Heart right ventricle (tissue), 16 donors: ENCODE results near the gene DGKD. TPM values are rescaled to one million over a fixed set of nuclear protein-coding genes. Genes with fewer than 3 reads are reported as not detected.
A peak's percentile ranks its signal among the peaks of the same experiment; 100 is the strongest.

Experiments used
- ATAC-seq, 8 donors: fragments of 200-7000 bp; cut with Tn5 transposase; one replicate each; pipeline ENCODE4 v1.9.1; 2020; ENCODE audit warnings: mild to moderate bottlenecking in 8 of 8, moderate library complexity in 8 of 8, moderate number of reproducible peaks in 1 of 8
- DNase-seq, 2 donors: peaks; one replicate each; pipeline ENCODE4 v3.0.0-alpha.2; 2020
- H3K27ac ChIP-seq, 10 donors: fragments of 200-600 bp; sonication (generic) in 2 of 10; one replicate each; pipeline versions ENCODE4 v1.5.0 to v1.8.0; 2020 to 2022; ENCODE audit warnings: mild to moderate bottlenecking in 3 of 10
- H3K27me3 ChIP-seq, 7 donors: fragments of 200-600 bp; one replicate each; pipeline ENCODE4 v1.8.0; 2021 to 2022; ENCODE audit warnings: mild to moderate bottlenecking in 2 of 7
- H3K36me3 ChIP-seq, 9 donors: fragments of 200-600 bp; sonication (generic) in 1 of 9; one replicate each; pipeline versions ENCODE4 v1.5.0 to v1.8.0; 2020 to 2022; ENCODE audit warnings: mild to moderate bottlenecking in 2 of 9
- H3K4me1 ChIP-seq, 9 donors: fragments of 200-600 bp; sonication (generic) in 1 of 9; one replicate each; pipeline versions ENCODE4 v1.5.0 to v1.8.0; 2020 to 2022; ENCODE audit warnings: mild to moderate bottlenecking in 4 of 9
- H3K4me3 ChIP-seq, 10 donors: fragments of 200-600 bp; sonication (generic) in 2 of 10; one replicate each; pipeline versions ENCODE4 v1.5.0 to v1.8.0; 2020 to 2022; ENCODE audit warnings: mild to moderate bottlenecking in 7 of 10, moderate library complexity in 2 of 10
- H3K9me3 ChIP-seq, 11 donors: fragments of 200-600 bp in 10 of 11; sonication (generic) in 2 of 11; one replicate each; pipeline versions ENCODE4 v1.5.0 to v1.8.0; 2013 to 2022; ENCODE audit warnings: mild to moderate bottlenecking in 2 of 11, control low read depth in 1 of 11, moderate library complexity in 1 of 11
- WGBS, 2 donors: extraction: QIAGEN DNeasy Blood & Tissue Kit; methylation state at CpG; one replicate each; pipeline ENCODE4 v1.1.7; 2013; ENCODE audit warnings: inconsistent platforms in 1 of 2; 5-methylcytosine and 5-hydroxymethylcytosine counted together
- intact Hi-C, 10 donors: fragments of 100-400 bp; cut with DNase I; formaldehyde crosslinking; loops; one replicate each; pipeline versions ENCODE4 v1.11.1 to v1.14.2; 2022
- polyA plus RNA-seq, 2 donors: library from polyadenylated mRNA; stranded (reverse); fragments of 200-250 nt; gene quantifications; one replicate each; pipeline ENCODE4 v1.2.3, GENCODE V29; 2013
- total RNA-seq, 10 donors: library from RNA; stranded (reverse); fragmentation: NEBNext Ultra II Directional in 3 of 10; extraction: Animal tissue kit (Norgen Biotek cat#: 25700) in 3 of 10; gene quantifications; one replicate each; pipeline versions ENCODE4 v1.2.1 to v1.2.4, GENCODE V29; 2021 to 2023
- TF ChIP-seq, protein P1 (sequence below), 9 donors: fragments of 200-600 bp; sonication (generic) in 2 of 9; IDR thresholded peaks; one replicate each; pipeline versions ENCODE4 v1.5.0 to v1.8.0; 2021 to 2022; ENCODE audit warnings: antibody characterized with exemption in 9 of 9, mild to moderate bottlenecking in 5 of 9, moderate library complexity in 1 of 9
- donor health status: Arrhythmogenic right ventricular cardiomyopathy.
- donor health status: ischemic (EF 13 %, LVEDD 7.1; RV severe dilation, severe dysfunction).
- donor health status: healthy with polysubstance abuse.
- donor health status: DM: no; HTN: yes; CAD: no.
- donor health status: DM: no; HTN: no; CAD: no.
- donor health status: ischemic (EF 25% LVEDD 6.9; RV normal size, moderate dysfunction).
- donor health status: ischemic (EF 25% LVEDD 5.7; RV mildly dilated, moderate dysfunction).
- donor health status: healthy.
- donor health status: DM: yes; HTN: yes; CAD: no.
- donor health status: Ischemic cardiomyopathy.
- donor health status: ischemic (EF 35%, LVEDD 5.7; RV mildly dilated, moderate dysfunction).
- donor health status: nonischemic (EF 11% LVEDD 7.7; RV severe dilation, severe dysfunction).
- donor health status: DM: yes; HTN: yes; CAD: no.
- donor health status: PGD.
- donor health status: ischemic (EF 29% LVEDD 5.4; RV normal size, mild dysfunction).
- donor health status: nonischemic (EF 23%, LVEDD 6.1; RV moderate dilation, normal function).

DGKD gene
- total and polyA plus RNA-seq, 12 donors: 26.8 to 79.5 (median 44.7) TPM

GRCh38 chr2:233422050-233422639 is 67.9 kb downstream of the DGKD start:
- ATAC-seq (peak in 1 of 8 donors; percentile 1), DNase-seq (no peak)
- Histone ChIP-seq H3K36me3 (peaks cover 0 to 3% (median 0%) of the 10 kb centered on the region in 9 donors), H3K4me1 (peaks cover 11 to 92% (median 59%) of the 10 kb centered on the region in 9 donors), H3K4me3 (no peak overlapping the region), H3K27me3 (no peaks in the 10 kb centered on the region), H3K9me3 (peaks cover 0 to 11% (median 0%) of the 10 kb centered on the region in 11 donors), H3K27ac (peak overlapping the region in 6 of 10 donors; percentile 90 to 94 (median 92))
- TF ChIP-seq, protein P1, sequence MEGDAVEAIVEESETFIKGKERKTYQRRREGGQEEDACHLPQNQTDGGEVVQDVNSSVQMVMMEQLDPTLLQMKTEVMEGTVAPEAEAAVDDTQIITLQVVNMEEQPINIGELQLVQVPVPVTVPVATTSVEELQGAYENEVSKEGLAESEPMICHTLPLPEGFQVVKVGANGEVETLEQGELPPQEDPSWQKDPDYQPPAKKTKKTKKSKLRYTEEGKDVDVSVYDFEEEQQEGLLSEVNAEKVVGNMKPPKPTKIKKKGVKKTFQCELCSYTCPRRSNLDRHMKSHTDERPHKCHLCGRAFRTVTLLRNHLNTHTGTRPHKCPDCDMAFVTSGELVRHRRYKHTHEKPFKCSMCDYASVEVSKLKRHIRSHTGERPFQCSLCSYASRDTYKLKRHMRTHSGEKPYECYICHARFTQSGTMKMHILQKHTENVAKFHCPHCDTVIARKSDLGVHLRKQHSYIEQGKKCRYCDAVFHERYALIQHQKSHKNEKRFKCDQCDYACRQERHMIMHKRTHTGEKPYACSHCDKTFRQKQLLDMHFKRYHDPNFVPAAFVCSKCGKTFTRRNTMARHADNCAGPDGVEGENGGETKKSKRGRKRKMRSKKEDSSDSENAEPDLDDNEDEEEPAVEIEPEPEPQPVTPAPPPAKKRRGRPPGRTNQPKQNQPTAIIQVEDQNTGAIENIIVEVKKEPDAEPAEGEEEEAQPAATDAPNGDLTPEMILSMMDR (IDR thresholded peaks at IDR 0.05): no peak
- intact Hi-C loops: no loop called here
- WGBS, 2 donors: 80 to 84% methylated on average over 13 of the region's 13 CpGs

DNA sequence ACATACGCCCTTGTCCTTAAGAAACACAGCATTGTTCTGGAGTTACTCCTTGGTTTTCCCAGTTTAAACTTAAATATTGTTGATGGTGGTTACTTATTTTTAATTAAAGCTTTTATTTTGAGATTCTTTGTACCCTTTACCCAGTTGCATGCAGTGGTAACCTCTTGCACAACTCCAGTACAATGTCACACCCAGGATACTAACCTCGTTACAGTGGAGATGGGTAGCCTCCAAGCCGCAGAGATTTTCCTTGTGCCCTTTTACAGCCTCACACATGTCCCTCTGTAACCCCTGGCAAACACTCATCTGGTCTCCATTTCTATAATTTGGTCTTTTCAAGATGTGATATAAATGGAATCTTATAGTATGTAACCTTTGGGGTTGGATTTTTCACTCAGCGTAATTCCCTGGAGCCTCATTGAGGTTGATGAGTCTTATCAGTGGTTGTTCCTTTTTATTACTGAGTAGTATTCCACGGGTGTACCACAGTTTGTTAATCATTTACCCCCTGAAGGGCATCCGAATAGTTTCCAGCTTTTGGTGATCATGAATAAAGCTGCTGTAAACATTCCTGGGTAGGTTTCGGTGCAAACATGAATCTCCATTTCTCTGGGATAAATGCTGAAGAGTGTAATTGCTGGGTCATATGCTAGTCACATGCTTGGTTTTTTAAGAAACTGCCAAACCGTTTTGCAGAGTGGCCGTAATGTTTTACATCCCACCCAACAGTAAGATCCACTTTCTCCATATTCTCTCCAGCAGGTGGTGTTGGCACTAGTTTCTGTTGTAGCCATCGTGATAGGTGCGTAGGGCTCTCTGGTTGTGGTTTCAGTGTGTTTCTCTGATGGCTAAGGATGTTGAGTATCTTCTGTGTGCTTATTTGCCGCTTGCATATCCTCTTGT is 68.6 kb downstream of the DGKD start:
- TF ChIP-seq, protein P1 (IDR thresholded peaks at IDR 0.05): no peak
- H3K27me3 ChIP-seq: no peaks in the 10 kb centered on the region
- H3K4me3 ChIP-seq: no peak overlapping the region
- H3K36me3 ChIP-seq: peaks cover 0 to 3% (median 0%) of the 10 kb centered on the region in 9 donors
- H3K9me3 ChIP-seq: peaks cover 0 to 11% (median 0%) of the 10 kb centered on the region in 11 donors
- H3K4me1 ChIP-seq: peaks cover 11 to 96% (median 56%) of the 10 kb centered on the region in 9 donors
- 93 to 94% methylated on average over 12 of the region's 12 CpGs for WGBS, 2 donors
- H3K27ac ChIP-seq: peak overlapping the region in 4 of 10 donors; percentile 90 to 94 (median 92)
- DNase-seq (peak in 1 of 2 donors; percentile 1), ATAC-seq (no peak)
- intact Hi-C loops: no loop called here

GRCh38 chr2:233423552-233423860 is 69.2 kb downstream of the DGKD start:
- peaks cover 0 to 11% (median 0%) of the 10 kb centered on the region in 11 donors for H3K9me3 ChIP-seq
- DNase-seq (no peak), ATAC-seq (no peak)
- peaks cover 9 to 96% (median 55%) of the 10 kb centered on the region in 9 donors for H3K4me1 ChIP-seq
- intact Hi-C loops: no loop called here
- peak overlapping the region in 5 of 10 donors; percentile 22 to 66 (median 52) for H3K27ac ChIP-seq
- H3K4me3 ChIP-seq: no peak overlapping the region
- H3K36me3 ChIP-seq: peaks cover 0 to 3% (median 0%) of the 10 kb centered on the region in 9 donors
- WGBS, 2 donors: 96 to 98% methylated on average over 6 of the region's 6 CpGs
- H3K27me3 ChIP-seq: no peaks in the 10 kb centered on the region
- TF ChIP-seq, protein P1 (IDR thresholded peaks at IDR 0.05): no peak

DNA sequence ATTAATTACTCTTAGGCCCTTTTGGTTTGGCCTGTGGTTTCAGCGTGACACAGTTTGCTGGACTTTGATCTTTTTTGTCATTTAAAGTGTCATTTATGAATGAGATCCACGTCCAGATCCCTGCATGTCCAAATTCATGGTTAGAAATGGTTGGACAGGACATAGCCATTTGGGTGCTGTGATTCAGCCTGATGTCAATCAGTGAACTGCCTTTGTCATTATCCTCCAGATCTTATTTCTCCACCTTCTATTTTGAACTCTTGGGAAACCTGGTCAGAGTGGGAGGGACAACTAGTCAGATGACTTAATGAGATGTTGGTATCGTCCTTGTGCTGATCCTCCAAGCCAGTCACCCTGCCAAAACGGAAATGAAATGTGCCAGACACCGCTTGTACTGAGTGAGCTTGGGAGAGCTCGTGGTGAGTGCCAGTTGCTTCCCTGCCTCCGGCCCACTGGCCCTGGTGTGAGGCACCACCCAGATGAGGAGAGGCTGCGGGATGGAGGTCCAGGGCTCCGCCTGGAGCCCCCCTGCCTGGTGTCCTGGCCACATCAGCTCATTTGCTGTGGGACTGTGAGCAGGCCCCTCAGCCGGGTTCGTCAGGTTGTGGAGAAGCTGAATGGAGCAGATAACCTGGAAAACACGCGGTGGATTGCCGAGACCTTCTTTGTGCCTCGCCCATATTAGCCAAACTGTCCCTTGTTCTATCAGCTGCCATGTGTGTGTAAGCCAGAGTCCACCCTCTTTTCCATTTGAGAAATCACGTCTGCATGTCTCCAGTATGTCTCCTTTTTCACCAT is 70.1 kb downstream of the DGKD start:
- Histone ChIP-seq H3K27ac (peak overlapping the region in 9 of 10 donors; percentile 23 to 66 (median 45)), H3K4me3 (no peak overlapping the region), H3K36me3 (peaks cover 0 to 3% (median 0%) of the 10 kb centered on the region in 9 donors), H3K4me1 (peaks cover 7 to 98% (median 56%) of the 10 kb centered on the region in 9 donors), H3K27me3 (no peaks in the 10 kb centered on the region), H3K9me3 (peaks cover 0 to 11% (median 0%) of the 10 kb centered on the region in 11 donors)
- 64 to 73% methylated on average over 16 of the region's 16 CpGs for WGBS, 2 donors
- TF ChIP-seq, protein P1 (IDR thresholded peaks at IDR 0.05): no peak
- peak; percentile 58 to 72 for DNase-seq
- intact Hi-C loops: no loop called here
- peak; percentile 56 to 87 (median 64) for ATAC-seq
